RPMI7951 (cell line): ENCODE data around the gene PGBD1. TPM values are rescaled to one million over a fixed set of nuclear protein-coding genes. Genes with fewer than 3 reads are reported as not detected.
A peak's percentile ranks its signal among the peaks of the same experiment; 100 is the strongest.

Experiments used
- DNase-seq: peaks from one replicate; pipeline ENCODE4 v3.0.0-alpha.2; 2012; ENCODE audit warnings: low read depth
- total RNA-seq: library from RNA; depleted of rRNA; stranded (reverse); fragments of >200 nt; shearing (Covaris generic); gene quantifications from 2 replicates; pipeline ENCODE4 v1.2.3, GENCODE V29; 2014; rRNA removed

Gene PGBD1
- total RNA-seq, 1 experiment from 2014 or later = 14.4 TPM

GRCh38 chr6:28335040-28335563 lies 53.7 kb downstream of the PGBD1 start:
- DNase-seq = no peak

- DNase-seq = peak; percentile 99
Measured at GRCh38 chr6:28335564-28336283, 54.4 kb downstream of the PGBD1 start, which contains the start of gene ZSCAN31. Gene ZSCAN31 (minus strand): TSS chr6:28336148. CDS start chr6:28329683, 6,465 bp downstream.

GRCh38 chr6:28336284-28337120 lies 55.1 kb downstream of the PGBD1 start:
- peak; percentile 91 for DNase-seq

GRCh38 chr6:28337121-28337520 lies 55.7 kb downstream of the PGBD1 start:
- DNase-seq = no peak

- no peak for DNase-seq
Measured at GRCh38 chr6:28340310-28341095, 59.1 kb downstream of the PGBD1 start.

GRCh38 chr6:28343898-28344677 lies 62.7 kb downstream of the PGBD1 start:
- no peak for DNase-seq

- no peak for DNase-seq
Measured at GRCh38 chr6:28345201-28345600, 63.8 kb downstream of the PGBD1 start.

- no peak for DNase-seq
Measured at GRCh38 chr6:28347119-28347518, 65.7 kb downstream of the PGBD1 start.

GRCh38 chr6:28349344-28349891 lies 68.0 kb downstream of the PGBD1 start:
- DNase-seq = no peak

- peak; percentile 83 for DNase-seq
Measured at GRCh38 chr6:28349892-28350737, 68.7 kb downstream of the PGBD1 start, which contains the start of gene ZKSCAN3. Gene ZKSCAN3 (plus strand): TSS chr6:28349947. CDS start chr6:28359587, 9,640 bp downstream.

GRCh38 chr6:28351087-28351486 lies 69.7 kb downstream of the PGBD1 start:
- no peak for DNase-seq

GRCh38 chr6:28351493-28351925 lies 70.1 kb downstream of the PGBD1 start:
- DNase-seq = no peak

Other genes with a start within 250 kb of the PGBD1 start
- gene ZNF165, start 201.0 kb upstream of the PGBD1 start, total RNA-seq = 0.60 and 1.1 TPM in 2 replicates
- 4.2 and 5.9 TPM in 2 replicates for gene ZSCAN16, start 157.0 kb upstream of the PGBD1 start, total RNA-seq
- 12.4 and 12.9 TPM in 2 replicates for gene ZKSCAN8, start 139.7 kb upstream of the PGBD1 start, total RNA-seq
- 16.7 and 21.0 TPM in 2 replicates for gene ZSCAN9, start 56.3 kb upstream of the PGBD1 start, total RNA-seq
- 5.0 and 6.2 TPM in 2 replicates for gene ZKSCAN4, start 29.3 kb upstream of the PGBD1 start, total RNA-seq
- gene NKAPL, start 22.3 kb upstream of the PGBD1 start, total RNA-seq = not detected in 2 replicates
- 20.4 and 21.4 TPM in 2 replicates for gene ZSCAN26, start 14.4 kb upstream of the PGBD1 start, total RNA-seq
- gene ZSCAN31, start 54.6 kb downstream of the PGBD1 start, total RNA-seq = 1.6 and 3.8 TPM in 2 replicates
- 3.9 and 4.3 TPM in 2 replicates for gene ZKSCAN3, start 68.4 kb downstream of the PGBD1 start, total RNA-seq
- gene ZSCAN12, start 118.2 kb downstream of the PGBD1 start, total RNA-seq = 4.6 and 5.3 TPM in 2 replicates
- gene ZSCAN23, start 161.9 kb downstream of the PGBD1 start, total RNA-seq = 4.0 and 8.4 TPM in 2 replicates
- gene GPX6, start 234.2 kb downstream of the PGBD1 start, total RNA-seq = not detected in 2 replicates
- gene GPX5, start 244.3 kb downstream of the PGBD1 start, total RNA-seq = not detected in 2 replicates